NT2/D1 (cell line): ENCODE data around the gene GBX1.

ENCODE experiments used
- DNase-seq: peaks from one replicate; pipeline ENCODE4 v3.0.0-alpha.2; 2011; ENCODE audit warnings: low read depth, low spot score
- H3K27me3 ChIP-seq: 2 replicates; pipeline ENCODE4 v1.6.0; 2011; ENCODE audit warnings: mild to moderate bottlenecking; ENCODE audit not compliant: insufficient read length, insufficient read depth
- H3K36me3 ChIP-seq: 2 replicates; pipeline ENCODE4 v1.6.1; 2011; ENCODE audit warnings: mild to moderate bottlenecking, low read length, mixed read lengths; ENCODE audit not compliant: insufficient read depth, insufficient read length
- H3K4me1 ChIP-seq: 2 replicates; pipeline ENCODE4 v1.5.1; 2011; ENCODE audit not compliant: insufficient read depth, insufficient read length
- H3K4me3 ChIP-seq: 2 replicates; pipeline ENCODE4 v1.5.1; 2011; ENCODE audit warnings: low read depth; ENCODE audit not compliant: insufficient read length
- H3K9ac ChIP-seq: 2 replicates; pipeline ENCODE4 v1.6.0; 2011; ENCODE audit warnings: low read depth; ENCODE audit not compliant: insufficient read length
- H3K9me3 ChIP-seq: 2 replicates; pipeline ENCODE4 v1.5.1; 2011; ENCODE audit warnings: mild to moderate bottlenecking, low read length; ENCODE audit not compliant: insufficient read depth
- SUZ12 ChIP-seq: IDR thresholded peaks from 2 replicates; pipeline ENCODE4 v1.6.1; 2011; ENCODE audit not compliant: insufficient read length, insufficient read depth; ENCODE audit errors: extremely low read depth
- YY1 ChIP-seq: IDR thresholded peaks from 2 replicates; pipeline ENCODE4 v1.6.1; 2011; ENCODE audit not compliant: insufficient read length, insufficient read depth
- ZNF274 ChIP-seq: IDR thresholded peaks from 2 replicates; pipeline ENCODE4 v1.6.1; 2011; ENCODE audit warnings: mild to moderate bottlenecking, low read depth, low read length

The GBX1 gene

GRCh38 chr7:151141311-151141854 lies 26.1 kb downstream of the GBX1 start:
- Histone ChIP-seq H3K9ac (no peak overlapping the region), H3K4me3 (no peak overlapping the region), H3K36me3 (peaks cover 70% of the 10 kb centered on the region), H3K4me1 (peaks cover 43% of the 10 kb centered on the region), H3K27me3 (no peaks in the 10 kb centered on the region), H3K9me3 (no peaks in the 10 kb centered on the region)
- TF ChIP-seq ZNF274 (no peak), SUZ12 (no peak), YY1 (no peak)
- DNase-seq, result no peak

DNA sequence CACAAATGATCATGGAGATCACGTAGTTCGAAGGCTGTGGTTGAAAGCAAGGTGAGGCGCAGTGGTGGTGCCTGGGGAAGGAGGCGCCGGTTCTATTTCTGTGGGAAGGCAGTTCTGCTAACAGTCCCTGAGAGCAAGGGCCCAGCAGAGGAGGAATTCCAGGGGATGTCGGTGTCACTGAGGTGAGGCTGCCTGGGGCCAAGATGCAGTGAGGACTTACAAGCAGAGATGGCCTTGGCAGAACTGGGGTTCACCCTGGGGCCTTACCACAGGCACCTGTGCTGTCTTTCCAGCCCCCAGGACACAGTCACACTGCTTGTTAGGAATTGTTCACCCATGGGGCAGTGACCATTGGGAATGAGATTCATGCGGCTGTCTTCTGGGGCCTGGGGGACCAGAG lies 26.7 kb downstream of the GBX1 start:
- no peaks in the 10 kb centered on the region for H3K27me3 ChIP-seq
- H3K9ac ChIP-seq, result no peak overlapping the region
- H3K4me1 ChIP-seq, result peaks cover 43% of the 10 kb centered on the region
- no peak for TF ChIP-seq YY1
- no peak overlapping the region for H3K4me3 ChIP-seq
- DNase-seq, result no peak
- H3K9me3 ChIP-seq, result no peaks in the 10 kb centered on the region
- peaks cover 76% of the 10 kb centered on the region for H3K36me3 ChIP-seq

GRCh38 chr7:151139791-151140190 lies 27.7 kb downstream of the GBX1 start:
- Histone ChIP-seq H3K27me3 (no peaks in the 10 kb centered on the region), H3K4me3 (no peak overlapping the region), H3K9ac (peak overlapping the region; percentile 10), H3K4me1 (peaks cover 43% of the 10 kb centered on the region), H3K9me3 (no peaks in the 10 kb centered on the region), H3K36me3 (peaks cover 80% of the 10 kb centered on the region)
- DNase-seq, result no peak
- no peak for TF ChIP-seq SUZ12
- no peak for TF ChIP-seq ZNF274
- no peak for TF ChIP-seq YY1

GRCh38 chr7:151139071-151139790 lies 28.3 kb downstream of the GBX1 start:
- peak overlapping the region; percentile 10 for H3K9ac ChIP-seq
- H3K9me3 ChIP-seq, result no peaks in the 10 kb centered on the region
- no peaks in the 10 kb centered on the region for H3K27me3 ChIP-seq
- TF ChIP-seq ZNF274, result no peak
- TF ChIP-seq YY1, result no peak
- no peak for TF ChIP-seq SUZ12
- peaks cover 83% of the 10 kb centered on the region for H3K36me3 ChIP-seq
- no peak for DNase-seq
- no peak overlapping the region for H3K4me3 ChIP-seq
- peaks cover 43% of the 10 kb centered on the region for H3K4me1 ChIP-seq

DNA sequence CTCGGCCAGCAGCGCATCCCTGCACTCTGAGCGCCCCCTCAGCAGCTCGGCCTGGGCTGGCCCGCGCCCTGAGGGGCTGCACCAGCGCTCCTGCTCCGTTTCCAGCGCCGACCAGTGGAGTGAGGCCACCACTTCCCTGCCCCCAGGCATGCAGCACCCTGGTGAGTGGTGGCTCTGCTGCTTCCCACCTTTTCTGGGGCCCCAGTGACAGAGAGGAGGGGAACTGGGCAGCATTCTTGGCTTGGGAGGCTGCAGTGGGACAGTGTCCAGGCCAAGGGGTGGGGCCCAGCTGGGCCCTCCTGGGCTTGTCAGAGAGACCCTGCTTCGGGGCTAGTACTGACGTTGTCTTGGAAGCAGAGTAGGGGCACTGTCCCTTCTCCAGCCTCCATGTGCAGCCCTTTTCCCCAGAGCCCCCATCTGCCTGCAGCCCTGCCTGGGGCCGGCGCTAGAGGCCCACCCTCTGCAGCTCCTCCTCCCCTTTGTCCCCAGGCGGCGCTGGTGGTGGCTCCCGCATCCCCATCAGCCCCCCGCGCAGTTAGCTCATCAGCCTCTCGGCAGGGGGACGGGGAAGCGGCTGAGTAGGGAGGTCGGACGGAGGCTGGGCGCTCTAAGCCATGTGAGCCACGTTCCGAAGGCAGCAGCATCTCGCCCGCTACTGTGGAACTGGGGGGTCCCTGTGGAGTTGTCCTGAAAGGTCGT lies 29.2 kb downstream of the GBX1 start:
- Histone ChIP-seq H3K9me3 (no peaks in the 10 kb centered on the region), H3K9ac (no peak overlapping the region), H3K4me1 (peaks cover 39% of the 10 kb centered on the region), H3K4me3 (no peak overlapping the region), H3K36me3 (peaks cover 82% of the 10 kb centered on the region), H3K27me3 (no peaks in the 10 kb centered on the region)
- TF ChIP-seq ZNF274 (no peak), YY1 (no peak), SUZ12 (no peak)
- DNase-seq, result no peak

GRCh38 chr7:151137791-151138152 lies 29.7 kb downstream of the GBX1 start:
- H3K36me3 ChIP-seq, result peaks cover 81% of the 10 kb centered on the region
- no peaks in the 10 kb centered on the region for H3K9me3 ChIP-seq
- H3K27me3 ChIP-seq, result no peaks in the 10 kb centered on the region
- TF ChIP-seq ZNF274 (no peak), YY1 (no peak), SUZ12 (no peak)
- H3K4me3 ChIP-seq, result no peak overlapping the region
- peaks cover 38% of the 10 kb centered on the region for H3K4me1 ChIP-seq
- no peak overlapping the region for H3K9ac ChIP-seq
- DNase-seq, result no peak

DNA sequence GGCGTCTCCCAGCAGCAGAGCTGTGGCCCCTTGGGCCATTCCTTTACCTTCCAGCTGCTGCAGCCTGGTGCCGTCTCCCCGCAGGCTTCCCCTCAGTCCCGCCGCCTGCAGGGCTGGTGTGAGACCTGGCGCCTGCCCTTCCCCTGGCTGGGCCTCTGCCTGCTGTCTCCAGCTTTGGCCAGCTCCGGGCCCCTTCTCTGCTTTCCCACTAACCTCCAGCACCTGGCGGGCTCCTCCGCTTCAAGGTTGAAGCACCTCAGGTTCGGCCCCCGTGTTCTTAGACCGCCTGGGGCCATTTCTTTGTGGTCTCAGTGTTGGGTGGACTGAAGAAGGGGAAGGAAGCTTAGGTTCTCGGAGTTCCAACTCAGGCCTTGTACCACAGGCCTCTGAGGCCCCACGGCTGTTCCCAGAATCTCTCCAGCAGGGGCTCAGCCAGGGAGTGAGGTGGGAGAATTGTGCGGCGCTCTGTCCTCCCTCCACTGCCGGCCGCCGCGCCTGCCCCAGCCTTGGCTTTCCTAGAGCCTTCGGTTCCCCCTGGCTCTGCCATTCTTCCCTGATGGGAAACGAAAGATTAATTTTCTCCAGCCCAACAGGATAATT lies 30.3 kb downstream of the GBX1 start:
- DNase-seq, result no peak
- Histone ChIP-seq H3K9me3 (no peaks in the 10 kb centered on the region), H3K9ac (no peak overlapping the region), H3K4me1 (peaks cover 33% of the 10 kb centered on the region), H3K27me3 (no peaks in the 10 kb centered on the region), H3K4me3 (no peak overlapping the region), H3K36me3 (peaks cover 81% of the 10 kb centered on the region)
- TF ChIP-seq SUZ12, result no peak
- no peak for TF ChIP-seq YY1
- no peak for TF ChIP-seq ZNF274
